Right hindlimb (tissue), 1 donor: ENCODE results near the gene NUP133.
"Not testable (repeated sequence)": the region's sequence is repeated elsewhere in the genome, so short reads cannot be mapped to it uniquely, and the experiment has no call there.

ENCODE experiments used
- DNase-seq: peaks from one replicate; pipeline ENCODE4 v3.0.0-alpha.2; 2018

The NUP133 gene

DNA sequence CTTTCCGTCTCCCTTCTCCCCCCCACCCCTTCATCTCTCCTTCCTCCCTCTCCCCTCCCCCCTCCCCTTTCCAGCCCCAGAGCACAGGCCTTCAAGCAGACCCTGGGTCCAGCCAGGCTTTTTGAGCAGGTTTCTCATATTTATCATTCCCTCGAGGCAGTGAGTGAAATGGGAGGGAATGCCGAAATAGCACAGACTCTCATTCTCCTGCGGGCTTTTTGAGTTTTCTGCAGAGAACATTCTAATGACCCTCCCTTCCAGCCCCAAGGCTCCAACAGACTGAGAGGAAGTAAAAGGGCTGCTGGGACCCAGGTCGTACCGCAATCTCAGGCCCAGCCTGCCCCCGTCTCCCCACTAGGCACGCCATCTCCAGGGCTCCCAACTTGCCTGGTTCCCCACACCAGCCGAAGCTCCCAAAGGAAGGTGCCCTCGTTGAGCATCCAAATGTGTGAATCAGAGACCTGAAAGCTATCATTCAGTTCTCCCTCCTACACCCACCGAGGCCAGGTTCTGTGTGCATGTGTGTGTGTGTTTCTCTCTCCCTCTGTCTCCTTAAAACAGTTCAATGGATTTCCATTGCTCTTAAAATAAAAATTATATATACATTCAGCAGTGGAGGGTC is 96.6 kb downstream of the NUP133 start:
- no peak for DNase-seq

DNA sequence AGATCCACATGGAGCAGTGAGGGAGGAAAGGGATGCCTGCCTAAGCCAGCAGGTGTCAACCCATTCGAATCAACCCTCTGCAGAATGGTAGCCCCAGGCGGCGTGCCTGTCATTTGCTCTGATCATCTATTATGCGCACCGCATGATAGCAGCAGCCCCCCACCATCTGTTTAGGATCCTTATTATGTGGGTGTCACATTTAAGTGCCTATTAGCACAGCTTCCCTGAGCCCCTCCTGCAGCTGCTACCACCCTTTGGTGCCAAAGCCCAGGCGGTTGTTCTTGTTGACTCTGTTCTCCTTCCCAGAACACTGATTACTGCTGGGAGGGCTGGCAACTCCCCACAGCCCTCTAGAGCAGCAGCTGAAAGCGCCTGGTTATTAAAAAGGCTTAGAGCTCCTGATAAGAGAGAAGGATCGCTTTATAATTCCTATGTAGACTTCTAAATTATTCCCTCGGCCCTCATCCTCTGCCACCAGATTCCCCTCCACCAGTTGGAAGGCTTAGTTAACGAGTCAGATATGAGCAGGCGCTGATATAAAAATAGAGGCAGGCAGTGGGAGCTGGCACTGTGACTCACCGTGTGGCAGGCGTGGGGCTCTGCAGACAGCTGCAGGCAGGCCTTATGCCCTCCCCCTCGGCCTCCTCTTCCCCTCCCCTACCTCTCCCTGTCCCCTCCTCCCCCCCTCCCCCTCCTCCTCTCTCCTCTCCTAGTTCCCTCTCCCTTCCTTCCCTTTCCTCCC is 97.3 kb downstream of the NUP133 start:
- DNase-seq = peak; percentile 77

- DNase-seq = no peak
Observed at GRCh38 chr1:229410370-229410691, 97.8 kb downstream of the NUP133 start.

DNA sequence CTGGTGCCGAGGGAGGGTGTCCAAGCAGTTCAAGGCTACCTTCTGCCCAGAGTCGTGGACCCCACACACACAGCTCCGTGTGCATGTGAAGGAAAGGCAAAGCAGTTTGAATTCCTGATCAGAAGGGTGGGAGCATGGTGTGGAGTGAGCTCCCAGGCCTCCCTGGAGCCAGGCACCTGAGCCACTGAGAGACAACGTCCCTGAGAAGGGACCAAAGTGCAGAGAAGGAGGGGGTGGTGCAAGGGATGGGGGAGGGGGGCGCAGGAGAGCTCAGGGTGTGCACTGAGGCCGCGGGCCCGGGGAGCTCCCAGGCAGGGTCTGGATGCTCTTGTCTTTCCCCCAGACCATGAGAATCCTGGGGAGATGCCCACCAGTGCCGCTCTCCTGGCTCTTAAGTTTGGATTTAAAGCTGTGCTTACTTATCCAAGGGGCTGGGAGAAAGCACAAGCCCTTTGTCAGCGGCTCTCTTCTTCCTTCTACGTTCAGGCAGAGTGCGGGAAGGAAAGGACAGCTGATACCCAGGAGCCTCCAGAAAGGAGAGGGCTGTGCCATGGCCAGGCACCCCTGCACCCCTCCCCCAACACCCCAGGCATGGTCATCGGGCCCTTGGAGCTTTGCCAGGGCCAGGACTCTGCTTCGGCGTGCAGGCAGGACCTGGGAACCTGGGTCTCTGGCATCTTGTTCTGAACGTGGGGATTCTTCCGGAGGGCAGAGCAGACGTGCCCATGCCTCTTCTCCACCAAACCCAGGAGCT is 98.3 kb downstream of the NUP133 start:
- DNase-seq = peak; percentile 36

- peak; percentile 77 for DNase-seq
Observed at GRCh38 chr1:229408458-229409037, 99.6 kb downstream of the NUP133 start.

DNA sequence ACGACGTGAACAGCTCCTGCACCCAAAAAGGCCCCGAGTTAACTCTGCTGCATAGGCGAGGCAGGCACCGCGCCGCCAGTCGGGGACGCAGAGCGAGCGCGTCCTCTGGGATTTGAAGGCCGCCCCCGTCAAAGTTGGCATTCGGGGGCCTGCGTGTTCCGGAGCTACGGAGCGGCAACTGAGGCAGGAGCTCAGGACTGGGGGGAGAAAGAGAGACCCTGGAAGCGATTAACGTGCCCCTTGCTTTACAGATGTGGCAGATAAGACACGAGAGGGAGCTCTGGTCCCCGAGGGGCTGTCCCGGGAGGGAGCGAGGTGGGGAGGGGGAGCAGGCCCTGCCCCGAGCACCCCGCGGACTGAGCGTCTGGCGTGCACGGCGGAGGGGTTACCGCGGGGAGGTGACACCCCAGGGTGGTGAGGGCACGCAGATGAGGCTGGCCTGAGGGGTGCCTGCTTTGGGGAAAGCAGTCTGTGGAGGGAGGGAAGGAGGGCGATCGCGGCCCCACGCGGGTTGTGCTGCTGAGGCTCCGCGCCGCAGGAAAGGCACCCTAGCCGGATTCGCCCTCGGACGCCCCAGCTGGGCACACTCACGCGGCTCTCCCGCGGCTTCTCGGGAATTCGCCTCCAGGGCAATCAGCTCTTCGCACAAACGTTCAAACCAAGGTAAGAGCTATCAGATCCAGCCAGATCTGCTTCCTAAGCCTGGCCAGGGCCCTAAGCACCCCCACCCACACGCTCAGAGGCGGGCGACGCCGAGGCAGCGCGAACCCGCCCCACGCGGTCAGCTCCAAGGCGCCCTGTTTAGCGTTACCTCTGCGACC is 100.7 kb downstream of the NUP133 start:
- no peak for DNase-seq

- peak; percentile 35 for DNase-seq
Observed at GRCh38 chr1:229406798-229407197, 101.3 kb downstream of the NUP133 start.

DNA sequence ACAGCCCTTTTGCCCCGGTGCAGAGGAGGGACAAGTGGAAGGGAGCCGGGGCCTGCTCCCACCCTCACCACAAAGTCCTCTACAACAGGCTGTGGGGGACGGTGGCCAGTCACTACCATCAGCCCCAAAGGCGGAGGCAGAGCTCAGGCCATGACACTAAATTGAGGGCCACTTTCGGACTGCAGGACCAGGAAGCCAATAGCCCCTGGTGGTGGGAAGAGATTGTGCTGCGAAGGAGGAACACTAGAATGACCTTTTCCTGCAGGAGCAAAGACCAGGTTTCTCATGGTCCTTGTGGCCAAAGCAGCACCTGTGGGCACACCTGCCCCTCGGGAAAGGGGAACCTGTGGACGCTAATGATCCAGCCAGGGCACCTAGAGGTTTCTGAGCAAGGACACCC is 104.6 kb downstream of the NUP133 start:
- no peak for DNase-seq

GRCh38 chr1:229402993-229403392 is 105.1 kb downstream of the NUP133 start:
- DNase-seq = no peak

GRCh38 chr1:229402329-229402728 is 105.8 kb downstream of the NUP133 start:
- not testable (repeated sequence) for DNase-seq

DNA sequence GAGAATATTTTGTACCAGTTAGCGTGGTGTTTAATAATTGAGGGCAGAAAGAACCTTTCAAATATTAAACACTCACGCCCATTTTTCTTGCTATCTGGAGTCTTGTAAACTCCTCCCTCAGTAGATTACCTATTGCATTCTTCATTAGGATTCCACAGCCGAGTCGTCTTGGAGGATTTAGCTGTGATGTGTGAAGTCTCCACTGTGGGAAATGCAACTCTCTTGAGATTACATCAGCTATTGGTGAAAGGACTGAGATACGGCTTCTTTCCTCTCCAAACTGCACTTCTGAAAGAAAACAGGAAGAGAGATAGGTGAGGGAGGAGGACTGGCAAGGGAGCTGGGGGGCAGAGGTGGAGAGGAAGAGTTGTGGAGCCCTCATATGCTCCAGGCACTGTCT is 110.4 kb downstream of the NUP133 start:
- no peak for DNase-seq

GRCh38 chr1:229396585-229397206 is 111.4 kb downstream of the NUP133 start:
- no peak for DNase-seq

DNA sequence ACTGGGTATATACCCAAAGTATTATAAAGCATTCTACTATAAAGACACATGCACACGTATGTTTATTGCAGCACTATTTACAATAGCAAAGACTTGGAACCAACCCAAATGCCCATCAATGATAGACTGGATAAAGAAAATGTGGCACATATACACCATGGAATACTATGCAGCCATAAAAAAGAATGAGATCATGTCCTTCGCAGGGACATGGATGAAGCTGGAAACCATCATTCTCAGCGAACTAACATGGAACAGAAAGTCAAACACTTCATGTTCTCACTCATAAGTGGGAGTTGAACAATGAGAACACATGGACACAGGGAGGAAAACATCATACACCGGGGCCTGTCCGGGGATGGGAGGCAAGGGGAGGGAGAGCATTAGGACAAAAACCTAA is 113.6 kb downstream of the NUP133 start:
- not testable (repeated sequence) for DNase-seq

GRCh38 chr1:229392936-229393335 is 115.2 kb downstream of the NUP133 start:
- no peak for DNase-seq
